HG02798 (cell line): ENCODE data around the gene BIN2.
"Not testable (repeated sequence)": the region's sequence is repeated elsewhere in the genome, so short reads cannot be mapped to it uniquely, and the experiment has no call there.

ENCODE experiments used
- ATAC-seq: cut with Tn5 transposase; IDR thresholded peaks from one replicate; pipeline ENCODE4 v1.9.1; 2021; ENCODE audit warnings: mild to moderate bottlenecking; ENCODE audit not compliant: unreplicated experiment, poor library complexity

Gene BIN2

GRCh38 chr12:51348116-51348515 is 24.1 kb upstream of the BIN2 start:
- ATAC-seq, result no peak

DNA sequence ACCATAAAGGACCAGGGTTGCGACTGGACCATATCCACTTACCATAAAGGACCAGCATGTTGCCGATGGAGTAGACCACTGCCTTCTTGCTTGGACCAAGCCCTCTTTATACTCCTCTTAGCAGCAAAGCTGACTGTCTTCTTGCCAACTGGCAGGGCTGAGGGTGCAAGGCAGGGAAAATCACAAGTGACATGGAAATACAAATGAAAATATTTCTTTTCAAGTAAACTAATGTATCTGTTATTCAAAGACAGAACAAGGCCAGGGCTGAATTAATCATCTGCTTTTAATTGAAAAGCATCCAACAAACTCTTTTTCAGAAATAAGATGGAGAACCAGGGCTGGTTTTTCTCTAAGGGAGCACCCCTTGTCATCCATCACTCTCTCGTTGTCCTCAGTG is 22.6 kb upstream of the BIN2 start, which contains the start of gene CELA1:
TSS of gene CELA1 (minus strand) at position 99 of the 400 bp plus-strand sequence. CDS start at position 58, 41 bp downstream.
- no peak for ATAC-seq

- ATAC-seq, result no peak
Observed at GRCh38 chr12:51345681-51346080, 21.7 kb upstream of the BIN2 start.

GRCh38 chr12:51343201-51343600 is 19.2 kb upstream of the BIN2 start:
- no peak for ATAC-seq

DNA sequence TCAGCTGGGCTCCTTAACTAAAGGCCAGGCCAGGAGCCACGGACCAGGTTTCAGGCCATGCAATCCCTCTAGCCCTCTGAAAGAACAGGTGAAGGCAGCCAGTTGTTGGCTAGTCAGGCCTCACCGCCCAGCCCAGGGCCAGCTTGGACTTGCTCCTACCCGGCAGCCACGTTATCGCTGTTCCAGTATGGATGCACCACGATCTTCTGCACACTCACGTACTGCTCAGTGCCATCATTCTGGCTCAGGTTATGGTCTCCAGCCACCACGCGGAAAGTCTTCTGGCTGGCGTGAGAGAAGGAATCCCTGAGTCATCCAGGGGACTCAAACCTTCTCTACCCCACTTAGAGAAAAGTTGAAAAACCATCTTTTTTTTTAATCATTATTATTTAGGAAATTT is 18.4 kb upstream of the BIN2 start:
- ATAC-seq, result no peak

DNA sequence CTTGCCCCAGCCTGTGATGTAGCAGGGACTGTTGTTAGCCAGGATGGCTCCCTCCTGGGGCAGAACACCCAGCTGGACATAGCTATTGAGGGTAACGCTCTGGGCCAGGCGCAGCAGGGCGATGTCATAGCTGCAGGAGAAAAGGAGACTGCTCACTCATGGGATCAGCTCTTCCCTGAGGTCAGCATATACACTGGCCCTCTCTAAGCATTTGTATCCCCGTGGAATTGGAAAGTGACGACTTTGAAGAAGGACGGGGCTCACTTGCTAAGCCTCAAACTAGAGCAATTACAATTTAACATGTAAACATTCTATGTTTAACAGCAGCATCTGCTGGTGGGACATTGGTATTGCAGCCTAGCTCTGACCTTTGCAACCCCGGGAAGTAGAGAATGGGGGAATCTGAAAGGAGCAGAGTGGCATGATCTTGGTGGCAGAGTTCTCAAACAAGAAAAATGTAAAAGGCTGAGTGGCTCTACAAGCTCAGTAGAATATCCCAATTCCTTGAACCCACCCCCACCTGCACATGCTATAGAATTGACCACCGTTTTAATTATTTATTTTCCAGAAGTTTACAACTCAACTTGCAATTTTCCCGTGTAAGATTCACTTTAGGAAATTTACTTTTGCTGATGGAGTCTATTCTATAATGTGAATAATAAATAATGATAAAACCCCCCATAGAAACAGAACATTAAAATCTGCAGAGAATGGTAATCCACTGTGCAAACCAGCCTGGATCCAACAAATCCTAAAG is 17.5 kb upstream of the BIN2 start:
- peak; percentile 44 for ATAC-seq

DNA sequence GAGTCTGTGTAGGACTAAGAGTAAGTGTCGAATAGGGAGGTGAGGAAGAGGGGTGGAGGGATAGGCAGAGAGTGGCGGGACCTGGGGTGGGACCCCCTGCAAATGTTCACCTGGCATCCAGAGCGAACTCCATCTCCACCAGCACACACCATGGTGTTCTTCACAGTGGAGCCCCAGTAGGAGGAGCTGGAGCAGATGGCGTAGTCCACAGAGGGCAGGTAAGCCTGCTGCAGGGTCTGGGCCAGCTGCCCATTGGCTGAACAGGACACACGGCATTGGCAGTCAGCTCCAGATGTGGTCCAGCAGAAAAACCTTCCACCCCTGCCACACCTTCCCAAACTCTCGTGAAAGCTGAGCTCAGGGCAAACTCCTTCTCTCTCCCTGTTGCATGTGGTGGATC is 15.8 kb upstream of the BIN2 start:
- no peak for ATAC-seq

- not testable (repeated sequence) for ATAC-seq
Observed at GRCh38 chr12:51337336-51337735, 13.4 kb upstream of the BIN2 start.

- no peak for ATAC-seq
Observed at GRCh38 chr12:51335931-51336330, 12.0 kb upstream of the BIN2 start.

DNA sequence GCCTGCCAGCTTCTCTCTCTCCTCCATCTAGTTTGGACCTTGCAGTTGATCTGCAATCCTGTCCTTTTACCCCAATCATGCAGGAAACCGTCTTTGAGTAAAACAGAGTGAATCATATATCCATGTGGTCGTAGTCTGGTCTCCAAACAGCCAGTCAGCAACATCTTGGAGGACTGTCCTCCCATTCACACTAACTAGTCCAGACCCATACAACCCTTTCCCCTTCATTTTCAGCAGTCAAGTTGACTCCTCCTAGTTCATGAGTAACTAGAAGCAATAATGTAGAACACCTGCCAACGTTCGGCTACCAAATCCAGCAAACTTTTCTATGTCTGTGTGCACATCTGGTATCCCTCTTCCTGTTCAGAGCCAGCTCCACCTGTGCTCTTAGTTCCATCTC is 10.8 kb upstream of the BIN2 start:
- ATAC-seq, result no peak

DNA sequence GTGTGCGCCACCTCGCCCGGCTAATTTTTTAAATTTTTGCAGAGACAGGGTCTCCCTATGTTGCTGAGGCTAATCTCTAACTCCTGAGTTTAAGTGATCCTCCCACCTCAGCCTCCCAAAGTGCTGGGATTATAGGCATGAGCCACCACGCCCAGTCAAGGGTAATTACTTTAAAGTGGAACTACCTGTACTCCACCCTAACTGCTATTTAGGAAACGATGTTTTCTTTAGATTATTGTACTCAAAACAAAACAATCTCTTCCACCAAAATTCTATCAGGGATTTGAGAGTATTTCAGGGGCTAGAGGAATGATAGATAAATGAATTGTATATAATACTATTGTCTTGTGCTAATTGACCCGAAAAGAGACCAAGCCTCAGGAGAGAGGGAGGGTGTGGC is 9.6 kb upstream of the BIN2 start:
- no peak for ATAC-seq

DNA sequence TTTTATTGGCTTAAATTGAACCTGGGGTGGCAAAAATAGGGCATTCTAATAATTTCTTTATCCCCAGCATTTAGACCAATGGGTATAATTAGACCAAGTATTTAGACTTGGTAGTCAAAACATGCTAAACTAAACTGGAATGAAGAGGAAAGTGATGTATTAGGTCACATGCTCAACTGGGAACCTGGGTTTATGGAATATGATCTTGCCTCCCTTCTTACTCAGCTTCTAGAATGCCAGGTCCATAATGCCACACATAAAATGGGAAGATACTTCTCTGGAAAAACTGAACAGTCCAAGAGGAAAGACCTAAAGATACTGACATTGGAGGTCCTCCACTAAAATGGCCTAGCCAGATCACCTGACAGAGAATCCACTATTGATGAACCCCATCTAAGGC is 6.2 kb upstream of the BIN2 start:
- no peak for ATAC-seq

- no peak for ATAC-seq
Observed at GRCh38 chr12:51329742-51330141, 5.8 kb upstream of the BIN2 start.

DNA sequence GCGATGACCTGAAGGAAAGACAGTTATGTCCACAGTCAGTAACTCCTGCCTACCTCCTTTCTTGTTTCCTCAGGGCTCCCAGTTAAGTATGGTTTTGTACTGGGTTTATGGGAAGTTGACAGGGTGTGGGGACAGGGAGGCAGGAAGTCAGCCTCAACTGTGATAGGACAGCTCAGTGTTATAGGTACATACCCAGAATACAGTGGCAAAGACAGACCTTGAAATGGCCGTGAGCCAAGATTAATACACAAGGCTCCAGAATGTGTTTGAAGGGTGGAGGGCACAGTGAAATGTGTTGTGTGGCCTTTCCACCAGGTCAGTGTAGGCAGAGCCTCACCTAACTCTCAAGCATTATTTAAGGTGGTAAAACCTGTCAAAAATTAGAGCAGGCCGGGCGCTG is 4.6 kb upstream of the BIN2 start:
- ATAC-seq, result no peak

DNA sequence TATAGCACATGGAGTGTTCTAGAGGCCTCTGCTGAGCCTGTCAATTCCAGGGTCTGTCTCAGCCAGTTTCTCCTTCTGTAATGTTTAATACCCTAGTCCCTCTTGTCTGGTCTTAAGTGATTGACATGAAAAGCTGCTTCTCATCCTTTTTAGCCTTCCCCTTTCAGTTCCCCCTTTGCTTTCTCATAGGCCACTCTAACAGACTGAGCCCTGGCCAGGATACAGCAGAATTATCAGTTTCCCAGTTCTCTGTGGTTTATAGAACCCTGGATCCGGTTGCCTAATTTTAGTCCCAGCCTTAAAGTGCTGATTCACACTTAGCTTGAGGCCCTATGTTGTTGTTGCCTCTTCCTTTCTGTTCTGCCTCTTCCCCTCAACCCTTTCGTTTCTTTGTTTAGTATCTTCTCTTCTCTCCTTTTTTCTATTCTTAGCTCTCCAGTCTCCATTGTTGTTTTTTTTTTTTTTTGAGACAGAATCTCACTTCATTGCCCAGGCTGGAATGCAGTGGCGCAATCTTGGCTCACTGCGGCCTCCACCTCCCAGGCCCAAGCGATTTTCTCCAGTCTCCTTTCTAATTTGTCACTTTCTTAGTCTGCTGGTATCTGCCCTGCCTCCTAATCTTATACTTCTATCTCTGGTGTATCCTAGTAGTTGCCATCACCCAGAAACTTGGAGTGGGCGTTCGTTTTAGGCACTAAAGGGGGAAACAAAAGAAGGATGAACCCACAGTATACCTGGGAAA is 2.9 kb upstream of the BIN2 start:
- peak; percentile 53 for ATAC-seq

- ATAC-seq, result no peak
Observed at GRCh38 chr12:51324953-51325352, 979 bp upstream of the BIN2 start.

GRCh38 chr12:51323317-51323960 is 535 bp downstream of the BIN2 start:
- no peak for ATAC-seq

DNA sequence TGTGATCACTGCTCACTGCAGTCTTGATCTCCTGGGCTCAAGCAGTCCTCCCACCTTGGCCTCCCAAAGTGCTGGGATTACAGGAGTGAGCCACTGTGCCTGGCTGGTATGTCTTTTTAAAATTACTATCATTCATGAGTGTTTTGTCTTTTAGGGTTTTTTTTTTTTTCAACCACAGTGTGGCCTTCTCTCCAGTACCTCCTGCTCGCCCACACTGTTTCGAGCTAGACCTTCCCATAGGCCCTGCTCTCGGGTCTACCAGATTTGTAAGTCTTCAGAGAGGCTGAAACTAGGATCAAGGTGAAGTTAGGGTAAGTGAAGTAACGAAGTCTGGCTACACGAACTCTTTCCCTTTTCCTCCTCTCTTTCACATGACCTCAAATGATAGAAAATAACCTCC is 1.5 kb downstream of the BIN2 start:
- ATAC-seq, result no peak

DNA sequence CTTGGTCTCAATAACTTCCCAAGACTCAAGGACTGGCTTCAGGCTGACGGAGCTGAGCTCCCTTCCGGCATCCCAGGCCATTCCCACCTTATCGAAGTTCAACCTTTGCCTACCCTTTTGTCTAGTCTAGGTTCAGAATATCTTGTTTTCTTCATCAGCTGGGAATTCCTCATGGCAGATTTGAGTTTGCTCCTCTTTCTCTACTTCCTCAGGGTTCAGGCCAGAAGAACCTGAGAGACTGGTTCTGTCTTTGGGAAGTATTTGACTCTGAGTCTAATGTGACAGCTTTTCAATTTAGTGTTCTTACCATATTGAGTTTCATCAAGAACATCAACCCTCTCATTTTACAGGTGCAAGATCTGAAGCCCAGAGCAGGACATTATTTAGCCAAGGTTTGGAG is 2.1 kb downstream of the BIN2 start:
- ATAC-seq, result no peak

DNA sequence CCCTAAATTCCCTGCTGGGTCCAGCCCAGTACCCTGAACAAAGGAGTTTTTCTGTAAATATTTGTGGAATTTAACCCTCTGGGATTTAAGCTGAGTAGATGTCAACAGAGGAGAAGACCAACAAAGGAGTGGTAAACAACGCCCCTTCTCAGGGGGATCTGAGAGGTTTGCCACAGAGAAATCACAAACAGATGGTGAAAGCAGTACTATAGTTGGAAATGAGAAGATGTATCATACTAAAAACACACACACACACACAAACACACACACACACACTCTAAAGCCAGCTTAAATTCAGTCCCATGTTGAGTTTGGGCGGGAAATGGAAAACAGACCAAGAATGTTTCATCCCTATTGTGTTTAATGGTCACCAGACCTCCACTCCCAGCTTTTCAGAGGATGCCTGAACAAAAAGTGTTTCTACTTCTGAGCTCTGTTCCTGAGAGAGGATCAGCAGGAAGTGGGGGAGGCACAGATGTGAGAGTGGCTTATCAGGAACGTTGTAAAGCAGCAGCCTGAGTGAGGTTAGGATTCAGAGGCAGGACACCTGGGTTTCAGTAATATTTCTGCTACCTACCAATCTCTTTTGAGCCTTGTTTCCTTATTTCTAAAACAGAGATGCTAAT is 3.2 kb downstream of the BIN2 start:
- ATAC-seq, result no peak

DNA sequence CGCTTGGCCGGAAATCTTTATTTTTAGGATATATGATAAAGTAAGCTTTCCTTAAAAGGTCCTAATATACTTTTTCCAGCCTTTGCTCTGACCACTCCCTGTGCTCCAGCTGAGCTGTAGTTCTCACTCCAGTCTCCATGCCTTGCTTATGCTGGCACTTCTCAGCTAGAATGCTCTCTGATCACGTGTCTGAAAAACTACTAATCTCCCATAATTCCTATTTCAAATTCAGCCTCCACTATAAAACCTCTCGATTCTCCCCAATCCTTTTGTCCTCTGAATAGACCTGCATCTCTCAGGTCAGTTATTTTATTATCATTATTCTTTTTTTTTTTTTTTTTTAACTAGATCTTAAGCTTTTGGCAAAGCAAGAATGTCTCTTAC is 3.7 kb downstream of the BIN2 start:
- no peak for ATAC-seq
